ENCODE measurements around the gene CCDC157. TPM values are rescaled to one million over a fixed set of nuclear protein-coding genes. Genes with fewer than 3 reads are reported as not detected.
A peak's percentile ranks its signal among the peaks of the same experiment; 100 is the strongest.

The CCDC157 gene
- total RNA-seq, 1 donor = 2.6 TPM

DNA sequence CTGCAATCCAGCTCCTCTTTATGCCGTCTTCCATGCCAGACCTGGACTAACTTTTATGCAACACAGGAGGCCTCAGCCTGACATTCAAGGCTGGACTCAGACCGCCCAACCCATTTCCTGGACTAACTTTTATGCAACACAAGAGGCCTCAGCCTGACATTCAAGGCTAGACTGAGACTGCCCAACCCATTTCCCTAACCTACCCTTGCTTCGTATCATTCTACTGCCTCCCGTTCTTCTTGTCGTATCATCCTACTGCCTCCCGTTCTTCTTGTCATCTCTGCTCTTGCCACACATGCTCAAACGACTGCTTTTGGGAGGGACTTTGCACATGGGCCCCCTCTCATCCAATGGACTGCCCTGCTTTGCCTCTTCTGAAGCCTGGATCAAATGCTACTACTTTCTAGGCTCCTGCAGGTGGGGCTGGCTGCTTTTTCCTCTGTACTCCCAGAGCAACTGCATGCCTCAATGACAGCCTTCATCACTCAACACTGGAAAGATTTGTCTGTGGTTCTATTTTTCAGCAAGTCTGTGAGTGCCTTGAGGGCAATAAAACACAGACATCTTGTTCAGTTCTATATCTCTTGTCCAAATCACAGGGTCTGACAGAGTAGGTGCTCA is 37.9 kb upstream of the CCDC157 start:
- no peak overlapping the region for H3K4me3 ChIP-seq (ENCODE audit: low read depth, low read length)
- DNase-seq (ENCODE audit: low read depth) = no peak
- TF ChIP-seq, protein P1, sequence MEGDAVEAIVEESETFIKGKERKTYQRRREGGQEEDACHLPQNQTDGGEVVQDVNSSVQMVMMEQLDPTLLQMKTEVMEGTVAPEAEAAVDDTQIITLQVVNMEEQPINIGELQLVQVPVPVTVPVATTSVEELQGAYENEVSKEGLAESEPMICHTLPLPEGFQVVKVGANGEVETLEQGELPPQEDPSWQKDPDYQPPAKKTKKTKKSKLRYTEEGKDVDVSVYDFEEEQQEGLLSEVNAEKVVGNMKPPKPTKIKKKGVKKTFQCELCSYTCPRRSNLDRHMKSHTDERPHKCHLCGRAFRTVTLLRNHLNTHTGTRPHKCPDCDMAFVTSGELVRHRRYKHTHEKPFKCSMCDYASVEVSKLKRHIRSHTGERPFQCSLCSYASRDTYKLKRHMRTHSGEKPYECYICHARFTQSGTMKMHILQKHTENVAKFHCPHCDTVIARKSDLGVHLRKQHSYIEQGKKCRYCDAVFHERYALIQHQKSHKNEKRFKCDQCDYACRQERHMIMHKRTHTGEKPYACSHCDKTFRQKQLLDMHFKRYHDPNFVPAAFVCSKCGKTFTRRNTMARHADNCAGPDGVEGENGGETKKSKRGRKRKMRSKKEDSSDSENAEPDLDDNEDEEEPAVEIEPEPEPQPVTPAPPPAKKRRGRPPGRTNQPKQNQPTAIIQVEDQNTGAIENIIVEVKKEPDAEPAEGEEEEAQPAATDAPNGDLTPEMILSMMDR (IDR thresholded peaks at IDR 0.05; ENCODE audit: insufficient read depth, low read length) = no peak

DNA sequence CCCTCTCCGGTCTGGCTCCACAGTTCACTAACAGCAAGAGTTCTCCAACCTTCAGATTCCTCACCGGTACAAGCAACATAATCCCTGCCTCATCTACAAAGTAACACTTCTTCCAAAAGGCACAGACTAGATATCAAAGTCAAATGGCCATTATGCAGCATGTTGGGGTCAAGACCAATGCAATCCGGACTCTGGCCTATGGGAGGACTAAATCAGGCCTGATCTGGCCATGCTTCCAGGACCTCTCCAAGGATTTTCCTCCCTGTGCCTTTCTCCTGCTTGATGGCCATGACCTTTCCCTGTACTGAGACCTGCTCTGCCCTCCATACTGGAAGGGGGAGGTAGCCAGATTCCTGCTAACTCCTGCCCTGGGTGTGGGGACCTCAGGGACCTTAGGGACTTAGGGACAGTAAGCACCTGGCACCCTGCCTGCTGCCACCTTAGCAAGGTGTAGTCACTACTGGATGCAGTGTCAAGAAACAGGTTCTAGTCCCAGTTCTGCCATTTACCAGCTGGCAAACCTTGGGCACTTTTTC is 36.7 kb upstream of the CCDC157 start:
- TF ChIP-seq, protein P1 (IDR thresholded peaks at IDR 0.05; ENCODE audit: insufficient read depth, low read length) = no peak
- H3K4me3 ChIP-seq (ENCODE audit: low read depth, low read length) = no peak overlapping the region
- no peak for DNase-seq (ENCODE audit: low read depth)

DNA sequence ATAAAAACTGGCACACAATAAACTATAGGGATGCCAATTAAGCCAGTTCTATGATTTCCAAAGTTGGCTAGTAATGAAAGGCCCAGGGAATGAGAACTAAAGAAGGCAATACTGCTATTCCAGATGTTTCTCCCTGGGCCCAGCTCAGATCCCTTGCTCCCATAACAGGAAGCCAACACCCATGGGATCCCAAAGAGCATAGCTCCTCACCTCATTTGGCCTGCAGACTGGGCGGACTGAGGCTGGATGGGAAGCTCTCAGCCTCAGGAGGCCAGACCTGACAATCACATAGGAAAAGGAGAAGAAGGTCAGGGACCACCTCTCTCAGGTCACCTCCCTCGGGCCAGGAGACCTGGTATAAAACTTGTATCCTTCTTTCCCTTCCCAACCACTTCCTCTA is 35.3 kb upstream of the CCDC157 start:
- TF ChIP-seq, protein P1 (IDR thresholded peaks at IDR 0.05; ENCODE audit: insufficient read depth, low read length) = no peak
- DNase-seq (ENCODE audit: low read depth) = no peak
- H3K4me3 ChIP-seq (ENCODE audit: low read depth, low read length) = no peak overlapping the region

DNA sequence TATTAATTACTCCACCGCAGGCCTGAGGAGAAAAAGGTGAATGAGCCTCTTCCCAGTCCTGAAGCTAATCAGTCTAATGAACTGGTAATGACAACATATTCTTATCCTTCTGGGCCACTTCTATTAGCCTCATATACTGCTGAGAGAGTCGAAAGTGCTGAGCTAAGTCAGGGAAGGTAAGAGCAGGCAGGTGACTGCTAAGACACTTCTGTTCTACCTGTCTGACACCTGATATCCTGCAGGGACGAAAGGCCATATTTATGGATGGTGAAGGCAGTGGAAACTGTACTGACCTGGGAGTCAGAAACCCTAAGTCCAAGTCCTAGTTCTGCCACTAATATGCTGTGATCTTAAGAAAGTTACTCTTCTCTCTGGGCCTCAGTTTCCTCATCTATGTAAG is 33.6 kb upstream of the CCDC157 start:
- TF ChIP-seq, protein P1 (IDR thresholded peaks at IDR 0.05; ENCODE audit: insufficient read depth, low read length) = no peak
- H3K4me3 ChIP-seq (ENCODE audit: low read depth, low read length) = no peak overlapping the region
- DNase-seq (ENCODE audit: low read depth) = no peak

- peak overlapping the region; percentile 83 for H3K4me3 ChIP-seq (ENCODE audit: low read depth, low read length)
- TF ChIP-seq, protein P1 (IDR thresholded peaks at IDR 0.05; ENCODE audit: insufficient read depth, low read length) = no peak
- peak; percentile 49 for DNase-seq (ENCODE audit: low read depth)
Measured at GRCh38 chr22:30324014-30324730, 32.6 kb upstream of the CCDC157 start.

GRCh38 chr22:30325065-30325720 is 31.6 kb upstream of the CCDC157 start:
- DNase-seq (ENCODE audit: low read depth) = peak; percentile 83
- peak overlapping the region; percentile 83 for H3K4me3 ChIP-seq (ENCODE audit: low read depth, low read length)
- TF ChIP-seq, protein P1 (IDR thresholded peaks at IDR 0.05; ENCODE audit: insufficient read depth, low read length) = no peak
